Activated T-cell treated with anti-CD3 and anti-CD28 coated beads for 4 hours (primary cell): ENCODE results near the gene CYRIA.

Source experiments
- DNase-seq: peaks from one replicate; pipeline ENCODE4 v3.0.0-alpha.2; 2020

Gene CYRIA

DNA sequence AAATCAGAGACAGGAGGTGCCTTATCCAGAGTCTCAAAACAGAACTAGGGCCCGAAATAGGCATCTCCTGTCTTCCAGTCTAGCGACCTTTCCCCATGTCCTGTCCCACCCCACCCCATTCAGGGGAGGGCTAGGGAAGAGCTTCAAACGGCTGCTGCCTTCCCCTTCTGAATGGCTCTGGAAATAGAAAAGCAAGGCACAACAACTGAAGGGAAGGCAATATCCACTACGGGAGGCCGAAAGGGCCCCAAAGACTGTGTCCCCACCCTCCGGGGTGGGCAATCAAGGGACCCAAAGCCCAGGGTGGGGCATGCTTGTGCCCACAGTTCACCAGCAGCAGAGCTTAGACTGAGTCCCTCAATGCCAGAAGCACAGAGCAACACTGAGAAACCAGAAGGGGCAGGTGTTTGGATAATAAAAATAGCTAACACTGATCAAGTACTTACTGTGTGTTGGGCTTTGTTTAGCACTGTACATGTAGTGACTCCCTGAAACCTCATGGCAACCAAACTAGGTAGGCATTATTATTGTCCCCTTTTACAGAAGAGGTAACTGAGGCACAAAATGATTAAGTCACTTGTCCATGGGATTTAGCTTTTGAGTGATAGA, 38.5 kb downstream of the CYRIA start:
- no peak for DNase-seq

DNA sequence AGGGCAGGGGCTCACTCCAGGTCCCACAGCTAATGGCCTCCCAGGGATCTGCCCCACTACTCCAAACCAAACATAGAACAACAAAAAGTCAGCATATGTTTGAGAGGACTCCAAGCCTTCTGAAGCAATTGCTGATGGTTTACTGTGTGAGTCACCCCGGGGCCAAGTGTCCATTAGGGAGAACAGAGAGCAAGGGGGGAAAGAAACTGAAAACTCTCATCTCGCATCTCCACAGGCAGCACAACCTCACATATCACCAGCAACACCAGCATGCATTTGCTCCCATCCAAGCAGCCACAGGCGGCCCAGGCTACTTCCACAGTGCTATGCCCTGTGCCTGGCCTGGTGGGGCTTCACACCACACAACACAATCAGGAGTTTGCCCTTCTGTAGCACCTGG, 39.1 kb downstream of the CYRIA start:
- DNase-seq = no peak

DNA sequence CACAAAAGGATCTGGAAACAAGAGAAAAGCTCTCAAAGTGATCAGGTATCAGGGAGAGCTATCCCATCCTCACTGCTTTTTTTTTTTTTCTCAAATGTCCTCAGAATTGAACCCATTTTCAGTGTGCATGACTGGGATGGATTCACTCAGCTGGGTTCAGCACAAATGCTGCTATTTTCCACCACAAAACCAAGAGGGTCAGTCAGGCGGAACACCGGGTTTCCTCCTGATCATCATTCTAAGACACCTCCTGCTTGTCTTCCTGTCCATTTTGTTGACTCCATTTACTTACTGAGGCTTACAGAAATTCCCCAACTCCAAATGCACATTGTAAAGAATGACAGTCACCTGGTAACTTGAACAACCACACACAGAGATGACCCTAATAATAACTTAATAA, 39.9 kb downstream of the CYRIA start:
- no peak for DNase-seq

DNA sequence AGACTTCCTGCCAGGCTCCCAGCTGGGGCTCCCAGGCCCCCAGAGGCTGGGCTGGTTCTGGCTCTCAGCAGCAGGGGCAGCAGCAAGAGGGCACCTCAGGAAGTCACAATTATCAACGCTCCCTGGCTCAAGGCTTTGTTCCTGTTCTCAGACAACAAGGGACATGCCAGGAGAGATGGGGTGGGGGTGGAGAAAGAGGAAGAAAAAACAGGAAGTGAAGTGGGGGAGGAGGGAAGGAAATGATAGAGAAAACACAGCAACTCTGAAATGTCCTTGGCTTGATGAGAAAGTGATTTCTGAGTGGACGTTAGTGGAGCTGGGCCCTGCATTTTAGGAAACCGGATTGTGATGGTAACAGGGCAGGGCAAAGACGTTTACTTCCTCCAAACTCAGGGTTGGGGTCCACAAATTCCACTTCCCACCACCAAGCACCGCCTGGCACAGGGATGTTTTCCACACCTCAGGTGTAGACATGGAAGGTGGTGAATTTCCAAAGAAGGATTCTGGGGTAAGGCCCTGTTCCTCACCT, 40.4 kb downstream of the CYRIA start:
- DNase-seq = no peak

DNA sequence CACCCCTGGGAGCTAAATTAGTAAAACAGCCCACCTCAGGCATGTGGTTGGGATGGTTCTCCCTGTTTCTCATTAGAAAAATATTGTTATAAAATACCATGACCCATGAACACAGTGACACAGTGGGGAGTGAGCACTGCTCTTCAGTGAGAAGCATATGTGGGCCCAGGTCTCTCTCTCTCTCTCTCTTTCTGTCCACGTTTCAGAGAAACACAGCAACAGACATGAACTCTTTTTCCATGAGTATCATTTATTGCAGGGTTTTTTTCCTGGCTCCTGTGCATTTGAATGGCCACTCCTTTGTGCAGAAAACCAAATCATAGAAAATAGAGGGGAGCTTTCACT, 41.2 kb downstream of the CYRIA start:
- DNase-seq = no peak

DNA sequence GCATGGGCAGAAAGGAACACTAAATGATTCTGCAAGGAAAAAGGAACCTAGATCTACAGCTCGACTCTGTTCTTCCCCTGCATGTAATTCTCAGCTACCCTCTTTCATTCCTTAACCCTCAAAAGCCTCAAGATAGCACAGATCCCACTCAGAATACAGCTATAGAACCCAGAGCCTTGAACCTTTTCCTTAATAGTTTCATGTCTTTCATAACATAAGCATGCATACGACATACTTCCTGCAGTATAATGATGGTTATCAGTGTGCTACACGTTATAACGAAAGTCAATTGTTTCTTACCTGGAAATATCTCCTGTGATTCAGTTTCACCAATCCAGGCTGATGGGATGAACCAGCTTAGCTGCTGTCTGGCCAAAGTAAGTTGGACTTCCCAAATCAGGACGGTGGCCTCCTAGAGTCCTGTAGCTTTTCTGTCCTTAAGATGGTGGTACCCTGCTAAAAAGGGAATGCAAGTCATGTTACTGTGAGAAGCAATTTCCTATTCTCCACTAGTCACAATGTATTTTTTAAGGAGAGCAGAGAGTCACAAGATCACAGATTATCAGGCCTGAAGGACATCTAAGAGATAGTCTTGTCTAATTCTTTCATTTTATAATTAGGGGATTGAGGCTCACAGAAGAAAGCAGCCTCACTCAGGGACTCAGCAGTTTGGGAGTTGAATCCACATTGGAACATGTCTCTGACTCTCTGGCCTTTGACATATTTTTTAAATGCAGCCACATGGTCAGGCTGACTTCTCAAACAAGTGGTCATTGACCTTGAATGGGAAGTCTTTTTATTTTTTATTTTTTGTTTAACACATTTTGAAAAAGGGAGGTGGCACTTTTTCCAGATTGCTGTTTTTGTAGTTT, 41.8 kb downstream of the CYRIA start:
- DNase-seq = no peak

DNA sequence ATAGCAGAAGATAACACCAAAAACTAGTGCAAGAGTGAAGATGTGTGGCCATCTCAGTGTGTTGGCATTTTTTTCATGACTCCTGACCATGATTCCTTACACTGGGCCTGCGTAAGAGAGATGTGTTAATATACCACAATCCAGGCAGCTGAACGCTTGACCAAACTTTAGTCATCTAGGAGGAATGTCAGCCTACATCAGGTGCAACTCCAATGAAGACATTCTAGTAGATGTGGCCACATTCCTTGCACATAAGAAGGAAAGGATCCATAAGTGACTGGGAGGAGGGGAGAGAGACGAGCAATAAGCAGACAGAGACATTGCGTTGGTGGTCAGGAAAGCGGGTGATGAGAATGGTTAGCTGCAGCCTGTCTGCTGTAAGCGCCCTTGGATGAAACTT, 42.6 kb downstream of the CYRIA start:
- no peak for DNase-seq

DNA sequence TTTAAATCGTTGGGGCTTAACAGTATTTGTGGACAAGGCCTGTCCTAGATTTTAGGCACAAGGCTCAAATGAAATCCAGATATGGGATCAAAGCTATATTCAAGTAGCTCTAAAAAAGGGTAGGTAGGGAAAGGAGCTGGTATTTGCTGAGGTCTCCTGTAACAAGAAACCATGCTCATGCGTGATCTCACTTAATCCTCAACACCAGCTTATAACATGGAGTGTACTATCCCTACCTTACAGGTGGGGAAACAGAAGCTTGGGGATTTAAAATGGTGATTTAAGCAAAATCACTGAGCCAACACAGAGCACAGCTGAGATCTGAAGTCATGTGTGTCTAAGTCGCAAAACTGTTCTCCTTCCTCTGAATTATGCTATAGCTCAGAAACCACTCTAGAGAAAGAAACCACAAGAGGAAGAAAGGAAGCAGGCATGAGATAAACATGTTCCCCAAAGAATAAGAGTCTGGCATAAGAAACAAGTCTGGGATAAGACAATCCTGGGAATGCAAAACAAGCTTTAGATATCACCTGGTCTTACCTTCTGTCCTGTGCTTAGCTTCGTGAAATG, 43.1 kb downstream of the CYRIA start:
- no peak for DNase-seq

DNA sequence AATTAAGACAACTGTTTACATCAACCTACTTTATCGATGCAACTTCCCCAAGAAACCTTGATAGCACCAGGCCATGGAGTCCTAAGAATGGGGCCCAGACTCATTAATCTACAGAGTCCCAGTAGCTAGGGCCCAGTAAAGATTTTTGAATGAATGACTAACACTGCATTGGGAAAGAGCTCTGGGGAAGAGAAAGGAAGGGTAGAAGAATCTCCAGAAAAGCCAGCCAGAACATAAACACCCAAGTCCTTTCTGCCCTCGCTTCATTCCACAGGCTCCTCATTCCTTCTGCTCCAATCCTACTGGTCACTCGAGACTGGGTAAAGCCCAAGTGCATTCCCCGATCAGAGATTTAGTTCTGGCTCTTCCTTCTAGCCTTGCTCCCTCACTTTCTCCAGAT, 44.3 kb downstream of the CYRIA start:
- DNase-seq = no peak

DNA sequence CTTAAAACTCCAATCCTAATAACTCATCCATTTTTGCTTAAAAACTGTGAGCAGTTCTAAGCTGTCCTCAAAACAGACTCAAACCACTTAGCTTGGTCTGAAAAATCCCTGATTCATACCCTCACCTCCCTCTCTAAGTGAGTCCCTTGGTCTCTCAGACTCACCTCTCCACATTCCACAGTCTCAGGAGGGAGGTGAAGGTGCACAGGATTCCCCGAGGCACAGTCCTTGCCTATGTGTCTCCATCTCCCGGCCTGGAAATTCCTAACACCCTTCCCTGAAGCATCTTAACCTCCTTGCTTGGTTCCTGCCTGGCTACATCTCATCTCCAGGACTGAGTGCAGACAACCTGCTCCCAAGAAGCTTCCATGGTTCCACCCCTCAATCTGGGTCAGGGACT, 45.0 kb downstream of the CYRIA start:
- DNase-seq = no peak

DNA sequence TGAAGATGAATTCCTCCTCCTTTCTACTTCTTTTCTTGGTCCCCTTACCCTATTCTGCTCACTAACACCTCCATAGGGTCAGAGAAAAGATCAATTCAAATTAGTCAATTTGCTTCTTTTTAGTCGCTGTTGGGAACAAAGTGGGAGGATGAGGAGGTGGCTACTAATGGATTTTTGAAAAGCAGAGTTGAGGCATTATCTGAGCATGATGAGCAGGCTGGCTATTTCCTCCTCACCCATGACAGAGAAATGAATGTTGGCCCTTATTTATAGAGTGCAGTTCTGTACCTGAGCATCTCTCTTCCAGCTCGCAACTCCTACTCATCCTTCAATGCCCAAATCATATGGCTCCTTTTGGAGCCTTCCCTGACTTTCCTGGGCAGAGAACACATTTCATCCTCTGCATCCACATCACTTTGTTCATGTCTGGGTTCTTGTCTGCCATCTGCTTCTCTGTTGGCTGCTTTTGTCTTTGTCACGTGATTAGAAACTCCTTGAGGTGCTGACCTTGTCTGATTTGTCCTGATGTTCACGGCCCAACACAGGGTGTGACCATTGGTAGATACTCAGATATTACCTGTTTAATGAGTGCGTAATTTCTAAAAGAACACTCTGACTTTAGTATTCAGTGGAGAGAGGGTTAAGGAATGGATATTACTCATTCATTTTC, 45.9 kb downstream of the CYRIA start:
- no peak for DNase-seq

DNA sequence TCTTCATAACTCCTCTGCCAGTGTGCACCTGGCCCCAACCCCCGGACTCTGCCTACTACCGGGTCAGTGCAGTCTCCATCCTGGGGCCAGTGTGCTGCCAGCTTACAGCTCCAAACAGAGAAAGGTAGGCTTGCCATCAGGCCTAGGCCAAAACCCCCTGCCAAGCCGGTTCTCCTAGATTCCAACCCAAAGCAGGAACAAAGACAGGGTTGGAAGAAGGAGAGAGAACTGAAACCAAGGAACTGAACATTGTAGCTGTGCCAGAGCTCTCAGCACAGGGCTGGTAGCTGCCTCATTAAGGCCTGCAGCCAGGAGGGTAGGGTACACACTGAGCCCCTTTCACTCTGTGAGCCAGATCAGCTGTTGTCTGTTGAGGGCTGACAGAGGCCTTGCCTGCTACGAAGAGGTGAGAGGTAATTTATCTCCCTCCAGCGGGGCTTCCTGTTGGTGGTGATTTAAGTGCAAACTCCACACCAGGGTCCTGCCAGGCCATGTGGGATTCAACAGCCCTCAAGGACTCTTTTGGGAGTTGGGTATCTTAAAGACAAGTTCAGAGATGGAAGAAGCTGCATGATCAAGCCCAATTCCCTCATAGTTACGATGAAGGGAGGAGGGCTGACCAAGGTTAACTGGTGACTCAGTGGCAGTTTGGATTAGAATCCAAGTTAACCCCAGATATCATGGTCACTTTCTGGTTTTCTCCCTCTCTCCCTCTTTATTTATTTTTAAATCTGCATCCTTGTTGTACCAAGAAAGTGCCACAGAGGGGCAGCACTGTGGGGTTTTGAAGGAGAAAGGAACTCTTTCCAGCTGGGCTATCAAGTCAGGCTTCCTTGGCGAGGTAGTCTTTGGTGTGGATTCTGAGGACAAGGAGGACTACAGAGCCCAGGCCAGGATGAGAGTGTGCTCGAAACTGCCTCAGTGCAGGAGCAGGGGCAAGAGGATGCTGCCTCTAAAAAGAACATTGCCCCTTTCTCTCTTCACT, 48.1 kb downstream of the CYRIA start:
- no peak for DNase-seq
